T-helper 22 cell (primary cell): Measurements from ENCODE around the gene FARSB.
"Not testable (repeated sequence)": the region's sequence is repeated elsewhere in the genome, so short reads cannot be mapped to it uniquely, and the experiment has no call there.

ENCODE experiments used
- DNase-seq: peaks from one replicate; pipeline ENCODE4 v3.0.0-alpha.2; 2020; ENCODE audit warnings: low read depth

Gene FARSB

GRCh38 chr2:222604749-222605515 lies 51.0 kb downstream of the FARSB start:
- no peak for DNase-seq

- no peak for DNase-seq
Measured at GRCh38 chr2:222603501-222603900, 52.4 kb downstream of the FARSB start.

- DNase-seq, result no peak
Measured at GRCh38 chr2:222598611-222599010, 57.3 kb downstream of the FARSB start.

DNA sequence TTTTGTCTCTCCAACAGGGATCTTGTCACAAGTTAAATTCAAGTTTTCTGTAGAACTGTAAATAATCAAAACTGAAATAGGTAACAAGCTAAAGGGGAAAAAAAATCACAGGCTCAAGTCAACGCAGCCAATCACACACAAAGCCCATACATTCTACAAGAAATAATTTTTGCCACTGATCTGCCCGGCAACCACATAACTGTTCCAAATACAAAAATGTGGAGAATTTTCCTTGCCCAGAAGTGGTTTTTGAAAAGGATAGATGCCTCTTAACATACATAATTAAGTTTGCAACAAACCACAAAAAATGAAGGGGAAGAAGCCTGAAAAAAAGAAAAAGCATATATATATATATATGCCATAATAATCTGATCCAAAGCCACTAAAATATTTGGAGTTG lies 60.3 kb downstream of the FARSB start:
- DNase-seq, result no peak

DNA sequence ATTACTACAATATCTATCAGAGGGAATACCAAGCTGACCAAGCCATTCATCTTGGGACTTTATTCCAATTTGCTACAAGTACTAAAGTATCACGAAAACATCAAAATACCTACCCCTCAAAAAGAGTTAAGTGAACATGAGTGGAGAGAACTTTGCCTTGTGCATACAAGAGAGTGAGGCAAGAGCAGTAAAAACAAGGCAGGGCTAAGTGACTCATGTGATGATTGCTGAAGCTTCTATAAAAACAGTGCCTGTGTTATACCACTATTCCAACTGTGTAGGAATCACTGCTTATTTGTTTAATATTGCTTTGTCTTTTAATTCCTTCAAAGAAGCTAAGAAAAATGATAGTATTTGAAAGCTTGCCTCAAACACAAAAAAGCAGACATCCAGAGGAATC lies 61.2 kb downstream of the FARSB start:
- no peak for DNase-seq

DNA sequence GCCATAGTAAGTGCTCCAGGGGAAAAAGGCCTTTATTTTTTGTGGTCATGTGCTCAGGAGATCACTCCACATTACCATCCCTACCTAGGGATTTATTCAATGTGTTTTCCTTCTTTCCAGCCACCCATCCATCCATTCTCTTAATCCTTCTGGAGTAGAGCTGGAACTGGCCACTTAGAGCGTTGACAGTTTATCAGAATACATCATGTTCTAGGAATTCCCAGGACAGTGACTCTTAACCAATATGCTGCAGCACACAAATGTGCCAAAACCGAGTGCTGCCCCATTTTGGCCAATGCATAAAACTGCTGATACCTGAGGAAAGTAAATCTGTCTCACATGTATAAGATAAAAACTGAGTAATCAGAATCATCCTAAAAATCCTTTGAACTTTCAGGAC lies 63.7 kb downstream of the FARSB start:
- no peak for DNase-seq

- DNase-seq, result no peak
Measured at GRCh38 chr2:222591661-222592060, 64.2 kb downstream of the FARSB start.

GRCh38 chr2:222584589-222584988 lies 71.3 kb downstream of the FARSB start:
- DNase-seq, result not testable (repeated sequence)

DNA sequence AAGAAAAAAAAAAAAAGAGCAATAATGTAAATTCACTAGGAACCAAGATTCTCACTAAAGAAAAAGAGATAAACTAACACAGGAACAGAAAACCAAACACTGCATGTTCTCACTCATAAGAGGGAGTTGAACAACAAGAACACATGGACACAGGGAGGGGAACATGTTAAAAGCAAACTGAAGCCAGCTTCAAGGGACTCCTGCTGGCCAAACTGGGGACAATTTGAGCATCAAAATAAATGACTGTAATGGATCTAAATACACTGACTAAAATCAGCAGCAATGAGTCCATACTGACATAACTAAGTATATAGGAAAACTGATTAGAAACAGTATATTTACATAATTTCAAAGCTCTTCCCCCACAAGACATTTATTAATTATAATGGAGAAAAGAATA lies 73.0 kb downstream of the FARSB start:
- DNase-seq, result no peak

GRCh38 chr2:222577341-222577740 lies 78.6 kb downstream of the FARSB start:
- DNase-seq, result no peak

DNA sequence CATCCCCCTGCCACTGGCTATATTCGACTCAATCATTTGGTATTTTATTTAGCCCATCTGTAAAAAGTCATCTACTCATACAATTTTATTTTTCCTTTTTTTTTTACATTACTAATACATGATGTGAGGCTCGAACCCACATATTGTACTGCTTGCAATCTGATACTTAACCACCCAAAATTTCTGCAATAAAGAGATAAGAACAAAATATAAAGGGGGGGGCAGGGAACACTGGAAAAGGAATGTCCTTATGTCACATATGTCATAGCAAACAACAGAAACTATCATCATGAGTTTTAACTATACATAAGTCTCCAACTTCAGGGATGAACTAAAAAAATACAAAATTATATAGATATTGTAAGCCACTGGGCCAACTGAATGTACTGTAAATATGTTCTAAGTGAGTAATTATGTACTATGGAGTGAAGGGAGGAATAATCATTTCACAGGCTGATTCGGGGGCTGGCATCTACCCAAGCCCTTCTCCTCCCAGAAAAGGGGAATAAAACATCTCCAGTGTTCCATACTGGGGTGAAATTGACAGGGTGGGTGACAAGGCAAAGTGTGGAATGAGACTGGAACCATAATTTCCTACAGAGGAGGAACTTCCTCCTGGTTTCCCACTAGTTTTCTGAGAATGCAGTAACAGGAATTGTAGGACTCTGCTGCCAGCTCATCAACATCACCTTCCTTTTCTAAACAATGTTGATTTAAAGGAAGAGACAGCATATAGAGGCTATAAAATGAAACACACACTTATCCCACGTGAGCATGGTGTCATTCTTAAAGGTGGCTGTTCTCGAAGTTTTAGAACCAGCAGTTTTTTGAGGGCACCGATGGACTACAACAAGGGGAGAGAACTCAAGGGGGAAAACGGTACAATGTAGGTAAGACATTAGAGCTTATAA lies 79.5 kb downstream of the FARSB start:
- DNase-seq, result no peak

DNA sequence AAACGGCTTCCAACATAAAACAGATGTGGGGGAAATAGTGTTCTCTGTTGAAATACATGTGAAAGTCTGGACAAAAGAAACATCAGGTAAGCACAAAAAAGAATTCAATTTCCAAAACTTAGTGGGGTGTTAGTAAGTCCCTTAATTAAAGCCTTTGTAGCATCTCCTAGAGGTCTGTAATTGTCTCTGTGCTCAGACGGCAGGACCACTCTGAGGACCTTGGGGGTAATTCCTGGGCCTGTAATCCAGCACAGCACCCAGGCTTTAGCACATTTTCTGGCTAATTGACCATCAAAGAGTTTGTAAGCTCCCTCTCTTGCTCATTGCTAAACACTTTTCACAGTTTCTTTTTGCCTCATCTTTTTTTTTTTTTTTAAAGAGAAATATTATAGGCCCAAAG lies 80.3 kb downstream of the FARSB start:
- DNase-seq, result no peak

GRCh38 chr2:222572751-222573174 lies 83.1 kb downstream of the FARSB start:
- DNase-seq, result no peak

- no peak for DNase-seq
Measured at GRCh38 chr2:222572264-222572721, 83.6 kb downstream of the FARSB start.

DNA sequence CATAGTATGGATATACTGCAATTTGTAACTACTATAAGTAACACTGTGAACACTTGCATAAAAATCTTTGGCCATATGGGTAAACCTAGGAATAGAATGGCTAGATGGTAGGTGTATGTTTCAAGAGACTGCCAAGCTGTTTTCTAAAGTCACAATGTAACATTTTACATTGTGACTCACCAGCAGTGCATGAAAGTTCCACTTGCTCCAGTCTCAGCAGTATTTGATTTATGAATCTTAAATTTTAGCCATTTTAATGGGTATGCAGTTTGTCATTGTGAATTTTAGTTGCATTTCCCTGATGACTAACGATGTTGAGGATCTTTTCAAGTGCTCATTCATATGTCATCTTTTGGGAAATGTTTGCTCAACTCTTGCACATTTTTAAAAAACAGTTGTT lies 86.1 kb downstream of the FARSB start:
- DNase-seq, result no peak

DNA sequence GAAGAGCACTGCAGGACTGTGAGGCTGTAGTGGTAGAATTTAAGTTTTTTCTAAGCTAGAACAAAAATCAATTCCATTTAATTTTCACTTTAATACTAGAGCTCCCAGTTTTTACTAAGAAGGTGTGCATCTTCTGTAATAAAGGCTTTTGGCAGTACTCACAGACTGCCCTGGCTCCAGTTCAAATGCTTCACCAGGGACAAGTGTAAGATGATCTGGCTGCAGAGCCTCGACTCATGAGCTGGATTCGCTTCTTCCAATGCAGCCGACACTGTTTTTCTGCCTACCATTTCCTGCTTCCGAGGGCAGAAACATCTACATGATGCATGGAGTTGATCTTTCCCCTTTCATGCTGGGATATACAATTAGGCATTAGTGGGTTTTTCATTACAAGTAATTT lies 87.0 kb downstream of the FARSB start:
- no peak for DNase-seq

GRCh38 chr2:222566229-222566628 lies 89.7 kb downstream of the FARSB start:
- no peak for DNase-seq

- no peak for DNase-seq
Measured at GRCh38 chr2:222563936-222564335, 92.0 kb downstream of the FARSB start.

DNA sequence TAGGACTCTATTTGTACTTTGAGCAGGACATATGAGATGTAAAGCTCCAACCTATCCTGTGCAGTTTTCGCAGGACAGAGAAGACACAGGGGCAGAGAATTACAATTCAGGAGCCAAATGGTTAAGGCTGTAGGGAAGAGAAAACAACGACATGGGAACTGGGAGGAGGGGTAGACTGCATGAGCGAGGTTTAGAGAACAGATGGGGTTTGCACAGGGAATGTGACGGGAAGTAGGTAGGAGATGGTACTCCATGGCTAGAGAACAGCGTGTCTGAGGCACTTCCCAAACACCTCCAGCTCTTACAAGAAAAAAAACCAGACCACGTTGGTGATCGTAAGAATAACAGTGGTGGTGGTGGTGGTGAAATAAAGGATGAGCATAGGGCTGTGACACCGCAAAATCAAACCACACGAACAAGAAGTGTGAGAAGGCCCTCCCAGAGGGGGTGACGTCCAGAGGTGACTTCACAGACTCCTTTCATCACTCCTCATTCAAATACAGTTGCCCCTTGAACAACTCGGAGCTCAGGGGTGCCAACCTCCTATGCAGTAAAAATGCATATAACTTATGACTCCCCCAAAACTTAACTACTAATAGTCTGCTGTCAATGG lies 92.7 kb downstream of the FARSB start:
- no peak for DNase-seq

- no peak for DNase-seq
Measured at GRCh38 chr2:222561817-222562645, 93.9 kb downstream of the FARSB start.

DNA sequence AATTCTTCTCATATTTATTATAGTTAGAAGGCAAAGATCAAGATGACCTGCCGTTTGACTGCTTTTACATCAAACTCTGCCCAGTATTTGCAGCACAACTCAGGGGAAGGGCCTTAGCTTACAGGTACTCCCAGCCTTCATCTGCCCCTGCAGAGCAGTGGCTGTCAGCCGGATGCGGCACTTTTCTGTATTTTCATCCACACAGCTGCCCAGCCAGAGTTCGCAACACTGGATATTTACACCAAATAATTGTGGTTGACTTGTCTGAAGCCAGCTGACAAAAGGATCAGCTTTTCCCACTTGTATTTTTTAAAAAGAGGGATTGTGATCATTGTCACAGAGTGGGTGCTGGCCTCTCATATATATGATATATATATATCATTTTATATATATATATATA lies 94.7 kb downstream of the FARSB start:
- no peak for DNase-seq

DNA sequence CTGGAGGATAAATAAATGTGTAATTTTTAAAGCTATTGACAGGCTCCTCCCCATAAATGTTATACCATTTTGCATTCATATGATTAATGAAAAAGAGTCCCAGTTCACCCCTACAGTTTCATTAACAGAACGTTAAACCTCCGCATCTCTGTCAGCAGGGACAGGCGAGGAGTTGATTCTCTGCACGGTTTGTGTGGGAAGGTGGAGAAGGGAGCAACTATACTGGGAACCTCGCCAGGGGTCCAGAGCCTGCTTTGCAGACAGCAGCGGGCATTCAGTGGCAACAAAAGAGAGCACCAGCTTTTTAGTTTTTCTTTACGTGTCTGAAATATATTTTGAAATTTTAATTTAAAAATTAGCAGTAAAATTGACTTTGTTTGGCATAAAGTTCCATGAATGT lies 101.4 kb downstream of the FARSB start:
- no peak for DNase-seq
